ELR (cell line): ENCODE results near the gene SELENOT.
"Not testable (repeated sequence)": the region's sequence is repeated elsewhere in the genome, so short reads cannot be mapped to it uniquely, and the experiment has no call there.

Experiments used
- DNase-seq: peaks from one replicate; pipeline ENCODE4 v3.0.0-alpha.2; 2015; ENCODE audit warnings: low read depth

Gene SELENOT

DNA sequence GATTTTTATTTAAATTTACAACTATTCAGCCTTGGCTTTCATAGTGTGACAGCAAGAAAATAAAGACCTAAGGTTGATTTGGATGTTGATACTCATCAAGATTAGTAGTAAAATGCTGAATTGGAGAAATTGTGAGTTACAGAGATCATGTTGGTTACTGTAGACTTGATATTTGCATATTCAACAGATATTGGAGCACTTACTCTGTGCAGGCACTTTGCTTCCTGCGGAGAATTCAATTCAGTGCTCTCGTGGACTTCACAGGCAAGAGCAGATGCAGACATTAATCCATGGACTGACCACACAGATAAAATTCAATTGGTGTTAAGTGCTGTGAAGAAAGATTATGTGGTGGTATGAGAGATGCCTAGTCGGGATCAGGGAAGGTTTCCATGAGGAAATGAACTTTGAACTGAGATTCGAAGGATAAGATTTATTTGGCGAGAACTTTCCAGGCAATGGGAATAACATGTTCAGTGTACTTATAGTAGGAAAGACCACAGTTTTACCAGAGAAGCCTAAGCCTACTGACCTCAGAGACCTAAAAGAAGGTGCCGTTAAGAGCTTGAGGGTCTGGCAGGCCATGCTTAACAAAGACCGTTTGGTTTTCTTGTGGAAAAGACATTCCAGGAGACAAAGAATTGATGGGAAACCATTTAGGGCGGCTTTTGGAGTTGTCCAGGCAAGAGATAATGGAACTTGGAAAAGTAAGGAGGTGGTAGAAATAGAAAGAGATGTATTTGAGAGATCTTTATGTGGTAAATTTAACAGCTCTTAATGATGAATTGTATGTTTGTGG, 4.3 kb downstream of the SELENOT start:
- no peak for DNase-seq

DNA sequence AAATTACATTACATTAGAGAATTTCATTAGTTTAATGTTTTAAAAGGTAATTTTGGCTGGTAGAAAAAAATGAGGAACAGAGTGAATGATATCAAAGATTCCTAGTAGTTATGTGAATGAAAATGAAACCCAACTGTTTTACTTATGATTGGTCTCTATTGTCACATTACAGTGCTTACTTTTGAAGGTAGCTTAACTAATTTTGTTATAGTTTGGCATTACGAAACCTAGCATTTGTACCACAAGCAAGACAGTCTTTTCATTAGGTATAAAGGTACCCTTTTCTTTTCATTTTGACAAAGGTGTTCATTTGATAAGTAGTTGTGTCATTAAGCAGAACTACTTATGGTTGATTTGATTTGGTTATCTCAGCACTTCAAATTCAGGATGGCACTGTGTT, 6.9 kb downstream of the SELENOT start:
- no peak for DNase-seq

DNA sequence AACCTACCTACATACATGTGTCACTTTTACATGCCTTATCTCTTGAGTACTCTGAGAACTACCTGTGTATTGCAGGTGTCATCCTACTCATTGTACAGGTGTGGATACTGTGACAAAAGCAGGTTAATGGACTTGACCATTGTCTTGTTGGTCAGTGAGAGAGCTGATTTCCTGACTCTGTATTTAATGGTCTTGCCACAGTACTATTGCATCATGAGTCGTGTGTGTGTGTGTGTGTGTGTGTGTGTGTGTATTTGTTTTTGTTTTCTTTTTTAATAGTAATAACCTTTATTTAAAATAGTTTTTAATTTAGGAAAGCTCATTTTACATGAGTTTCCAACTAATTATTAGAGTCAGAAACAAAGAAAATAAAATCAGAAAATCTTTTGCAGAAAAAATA, 7.7 kb downstream of the SELENOT start:
- DNase-seq: no peak

DNA sequence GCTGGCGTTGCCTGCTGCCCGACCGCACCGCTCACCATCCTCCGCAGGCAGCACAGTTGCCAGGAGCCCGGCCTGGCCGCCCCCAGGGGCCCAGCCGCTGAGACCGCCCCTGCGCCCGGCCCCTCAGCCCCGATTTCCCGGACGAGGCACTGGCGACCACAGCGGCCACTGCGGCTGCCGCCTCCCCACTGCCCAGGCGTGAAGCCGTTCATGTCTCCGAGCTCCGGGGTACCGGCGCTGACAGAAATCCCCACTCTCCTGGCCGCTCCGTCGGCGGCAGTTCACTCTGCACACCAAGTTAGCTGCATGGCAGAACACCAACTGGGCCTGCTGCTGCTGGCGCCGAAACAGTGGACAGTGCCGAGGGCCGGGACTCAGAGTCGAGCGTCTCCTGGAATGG, 8.5 kb downstream of the SELENOT start:
- no peak for DNase-seq

DNA sequence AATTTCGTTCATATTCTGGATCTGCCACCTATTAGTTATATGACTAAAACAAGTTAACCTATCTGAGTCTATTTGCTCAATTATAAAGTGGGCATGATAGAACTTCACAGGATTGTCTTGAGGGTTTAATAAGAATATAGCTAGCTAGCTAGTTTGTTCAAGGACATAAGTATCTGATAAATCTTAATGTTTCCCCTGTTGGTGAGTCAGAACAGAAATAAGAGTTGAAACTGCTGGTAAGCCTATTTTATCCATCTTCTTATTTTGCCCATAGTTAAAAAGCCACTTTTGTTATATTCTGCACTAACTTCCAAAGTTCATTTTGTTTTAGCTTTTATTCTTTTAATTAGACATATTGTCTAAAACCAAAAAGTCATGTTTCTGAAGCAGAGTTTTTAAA, 9.4 kb downstream of the SELENOT start:
- DNase-seq: no peak

DNA sequence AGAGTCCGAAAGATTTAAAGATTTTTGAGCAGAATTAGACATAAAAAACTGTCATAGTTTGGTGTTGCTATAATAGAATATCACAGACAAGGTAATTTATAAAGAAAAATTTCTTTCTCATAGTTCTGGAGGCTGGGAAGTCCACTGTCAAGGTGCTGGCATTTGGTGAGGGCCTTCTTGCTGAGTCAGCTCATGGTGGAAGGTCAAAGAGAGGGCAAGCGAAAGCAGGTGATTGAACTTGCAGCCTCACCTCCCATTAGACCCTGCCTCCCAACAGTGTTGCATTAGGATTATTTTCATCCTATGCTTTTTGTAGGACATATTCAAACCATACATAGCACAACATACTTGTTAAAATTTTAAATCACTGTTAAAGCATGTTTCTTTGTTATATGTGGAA, 9.9 kb downstream of the SELENOT start:
- DNase-seq: no peak

DNA sequence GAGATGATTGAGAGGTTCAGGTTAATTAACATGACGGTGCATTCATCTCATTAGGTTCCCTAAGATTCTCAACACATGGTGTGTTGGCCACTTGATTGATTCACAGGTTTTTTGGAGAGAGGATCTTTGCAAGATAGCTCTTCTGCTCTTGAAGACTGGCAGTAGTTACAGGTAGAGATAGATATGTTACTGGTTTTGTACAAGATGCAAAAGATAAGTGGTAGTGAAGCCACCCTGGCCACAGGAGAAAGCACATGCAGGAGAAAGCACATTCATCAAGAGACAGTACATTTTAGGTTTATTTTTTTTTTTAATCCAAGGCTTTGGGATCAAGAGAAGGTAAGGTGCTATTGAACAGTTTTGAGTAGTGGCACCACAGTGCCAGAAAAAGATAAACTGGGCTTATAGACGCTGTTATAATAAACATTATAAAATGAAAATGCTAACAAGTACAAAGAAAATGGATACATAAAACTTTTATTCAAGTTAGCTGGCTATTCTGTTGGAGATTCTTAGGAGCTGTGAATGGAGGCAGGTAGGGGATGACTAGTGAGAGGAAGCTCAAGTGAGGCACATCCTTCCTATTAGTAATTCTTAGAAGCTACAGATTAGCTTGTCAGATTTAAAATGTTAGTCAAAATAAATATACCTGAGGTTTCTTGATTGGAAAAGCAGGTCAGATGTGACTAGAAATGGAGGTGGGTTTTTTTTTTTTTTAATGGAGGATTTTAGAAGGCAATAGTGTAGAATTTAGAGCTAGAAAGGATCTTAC, 10.8 kb downstream of the SELENOT start:
- DNase-seq: no peak

DNA sequence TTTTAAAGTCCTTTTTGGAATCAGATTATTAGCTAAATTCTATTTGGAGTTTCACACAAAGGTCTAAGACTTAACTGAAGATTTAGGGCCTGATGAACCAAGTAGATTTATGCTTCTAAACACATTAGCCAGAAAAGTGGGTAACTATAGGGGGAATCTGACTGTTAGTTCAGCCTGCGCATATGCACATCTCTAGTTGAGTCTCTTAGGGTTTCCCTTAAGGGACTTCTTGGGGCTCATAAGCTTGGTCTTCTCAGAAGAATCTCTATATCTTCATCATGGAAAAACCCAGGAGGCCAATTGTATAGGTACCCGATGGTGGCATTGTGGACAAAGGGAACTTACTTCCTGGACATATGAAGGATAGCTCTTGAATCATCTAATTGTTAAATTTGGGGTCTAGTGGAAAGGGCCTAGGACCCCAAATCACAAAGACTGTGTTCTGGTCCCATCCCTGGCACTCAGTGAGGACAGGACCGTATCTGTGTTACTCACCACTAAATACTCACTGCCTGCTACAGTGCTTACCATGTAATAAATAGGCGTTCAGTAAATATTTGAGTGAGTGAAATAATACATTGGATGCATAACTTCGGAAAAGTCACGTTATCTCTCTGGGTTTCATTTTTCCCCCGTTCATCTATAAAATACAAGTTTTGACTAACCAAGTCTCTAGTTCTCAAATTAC, 17.0 kb downstream of the SELENOT start:
- no peak for DNase-seq

DNA sequence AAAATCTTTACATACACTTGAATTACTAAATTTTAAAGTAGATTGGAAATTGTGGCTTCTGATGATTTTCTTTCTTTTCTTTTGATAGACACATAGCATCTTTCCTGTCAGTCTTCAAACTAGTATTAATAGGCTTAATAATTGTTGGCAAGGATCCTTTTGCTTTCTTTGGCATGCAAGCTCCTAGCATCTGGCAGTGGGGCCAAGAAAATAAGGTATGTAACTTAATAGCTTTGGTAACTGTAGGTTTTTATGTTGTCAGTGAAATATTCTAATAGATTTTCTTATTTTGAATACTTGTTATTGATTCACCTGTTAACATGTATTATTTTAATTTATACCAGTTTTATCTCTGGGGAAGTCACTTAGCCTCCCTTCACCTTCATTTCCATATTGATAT, 19.8 kb downstream of the SELENOT start:
- not testable (repeated sequence) for DNase-seq

DNA sequence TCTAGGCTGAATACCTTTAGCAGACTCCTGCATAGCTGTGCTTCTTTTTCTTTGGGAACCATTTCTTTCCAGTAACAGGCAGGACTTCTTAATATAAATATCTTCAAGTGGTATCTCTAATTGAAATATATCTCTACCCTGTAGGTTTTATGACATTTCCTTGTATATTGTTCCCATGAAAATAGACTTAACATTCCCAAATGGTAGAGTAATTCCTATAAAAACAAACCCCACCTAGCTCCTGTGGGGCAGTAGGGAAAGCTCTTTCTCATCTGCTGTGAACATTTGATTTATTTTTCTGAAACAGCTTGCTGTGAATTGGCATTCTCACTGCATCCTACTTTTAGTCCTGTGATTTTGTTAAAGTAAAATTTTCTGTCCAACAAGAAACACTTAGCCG, 20.8 kb downstream of the SELENOT start:
- no peak for DNase-seq

DNA sequence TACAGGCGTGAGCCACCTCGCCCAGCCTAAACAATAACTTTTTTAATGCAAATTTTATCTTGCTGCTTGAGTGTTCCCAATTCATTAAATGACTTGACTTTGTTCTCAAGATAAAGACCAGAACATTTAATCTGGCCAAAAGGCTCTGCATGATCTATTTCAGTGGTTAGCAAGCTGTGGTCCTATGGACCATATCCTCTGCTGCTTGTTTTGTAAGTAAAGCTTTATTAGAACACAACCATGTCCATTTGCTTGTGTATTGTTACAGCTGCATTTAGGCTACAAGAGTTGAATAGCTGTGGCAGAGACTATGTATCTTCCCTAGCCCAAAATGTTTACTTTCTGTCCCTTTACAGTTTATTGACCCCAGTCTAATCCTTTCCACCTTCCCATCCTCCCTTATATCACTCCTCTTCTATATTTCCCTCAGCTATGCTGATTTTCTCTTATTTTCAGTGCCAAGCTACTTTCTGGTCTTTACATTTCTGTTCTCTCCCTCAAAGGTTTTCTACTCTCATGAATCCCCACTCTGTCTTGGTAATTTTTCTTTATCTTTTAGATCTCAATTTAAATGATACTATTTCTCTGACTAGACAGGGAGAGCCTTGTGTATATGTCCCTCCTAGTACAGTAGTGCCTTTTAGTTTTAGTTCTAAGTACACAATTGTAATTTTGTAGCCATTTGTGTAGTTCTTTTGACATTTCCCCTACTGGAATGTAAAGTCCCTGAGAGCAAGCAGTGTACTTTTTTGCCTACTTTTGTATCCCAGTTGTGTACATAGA, 23.2 kb downstream of the SELENOT start:
- DNase-seq: no peak

DNA sequence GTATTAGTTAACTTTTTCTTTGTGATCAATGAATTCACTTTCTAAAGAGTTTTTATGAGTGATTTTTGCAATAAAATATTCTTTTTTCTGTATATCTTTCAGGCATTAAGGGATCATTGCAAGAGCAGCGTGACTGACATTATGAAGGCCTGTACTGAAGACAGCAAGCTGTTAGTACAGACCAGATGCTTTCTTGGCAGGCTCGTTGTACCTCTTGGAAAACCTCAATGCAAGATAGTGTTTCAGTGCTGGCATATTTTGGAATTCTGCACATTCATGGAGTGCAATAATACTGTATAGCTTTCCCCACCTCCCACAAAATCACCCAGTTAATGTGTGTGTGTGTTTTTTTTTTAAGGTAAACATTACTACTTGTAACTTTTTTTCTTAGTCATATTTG, 24.4 kb downstream of the SELENOT start:
- no peak for DNase-seq

DNA sequence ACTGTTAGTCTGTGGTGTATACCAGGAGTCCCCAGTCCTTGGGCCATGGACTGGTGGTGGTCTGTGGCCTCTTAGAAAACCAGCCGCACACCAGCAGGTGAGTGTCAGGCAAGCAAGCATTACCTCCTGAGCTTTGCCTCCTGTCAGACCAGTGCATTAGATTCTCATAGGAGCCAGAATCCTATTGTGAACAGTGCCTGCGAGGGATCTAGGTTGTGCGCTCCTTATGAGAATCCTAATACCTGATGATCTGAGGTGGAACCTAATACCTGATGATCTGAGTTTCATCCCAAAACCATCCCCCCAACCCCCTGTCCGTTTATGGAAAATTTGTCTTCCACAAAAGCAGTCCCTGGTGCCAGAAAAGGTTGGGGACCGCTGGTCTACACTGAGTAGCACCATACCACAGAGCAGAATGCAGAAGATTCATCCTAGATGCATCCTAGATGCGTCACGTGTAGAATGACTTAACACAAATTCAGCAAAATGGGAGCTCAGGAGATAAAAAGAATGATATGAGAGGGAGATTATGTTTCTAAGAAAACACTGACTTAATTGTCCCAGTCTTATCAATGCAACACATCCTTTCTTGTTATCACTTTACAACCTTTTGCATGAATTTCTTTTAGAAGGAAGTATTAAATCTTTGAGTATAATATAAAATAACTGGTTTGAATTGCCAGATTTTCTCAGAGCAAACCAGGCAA, 28.5 kb downstream of the SELENOT start:
- no peak for DNase-seq

DNA sequence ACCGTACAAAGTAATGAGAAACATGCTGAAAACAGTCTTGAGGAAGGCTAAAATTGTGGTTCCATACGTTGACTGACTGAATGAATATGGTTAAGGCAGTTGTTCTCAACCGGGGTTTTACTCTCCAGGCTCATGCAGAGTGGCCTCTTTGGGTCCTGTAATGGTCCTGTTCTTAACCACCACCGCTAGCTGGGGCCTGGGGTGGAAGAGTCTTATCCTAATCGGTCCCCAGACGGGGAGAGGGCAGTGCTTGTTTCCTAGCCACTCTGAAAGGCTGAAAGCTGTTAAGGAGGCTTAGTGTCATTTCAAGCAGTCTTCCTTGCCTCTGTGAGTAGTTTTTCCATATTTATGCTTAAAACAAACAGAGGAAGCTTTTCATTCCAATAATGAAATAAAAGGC, 32.0 kb downstream of the SELENOT start:
- no peak for DNase-seq

DNA sequence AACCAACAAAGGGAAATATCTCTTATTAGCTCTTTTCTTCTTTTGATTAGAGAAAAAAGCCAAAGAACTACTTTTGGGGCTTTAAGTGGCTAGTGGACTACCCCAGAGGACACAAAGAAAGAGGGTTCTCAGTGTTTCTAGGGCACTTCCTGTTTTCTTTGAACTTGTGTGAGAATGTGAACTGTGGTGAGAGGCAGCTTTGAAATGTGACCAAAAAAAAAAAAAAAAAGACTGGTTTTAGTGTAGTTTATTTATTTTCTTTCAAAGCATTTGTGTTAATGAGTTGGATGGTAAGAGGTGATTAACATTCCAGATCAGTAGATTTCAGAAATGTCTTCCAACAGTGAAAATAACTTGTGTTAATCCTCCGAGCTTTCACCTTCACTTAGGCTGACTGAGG, 32.4 kb downstream of the SELENOT start:
- no peak for DNase-seq

DNA sequence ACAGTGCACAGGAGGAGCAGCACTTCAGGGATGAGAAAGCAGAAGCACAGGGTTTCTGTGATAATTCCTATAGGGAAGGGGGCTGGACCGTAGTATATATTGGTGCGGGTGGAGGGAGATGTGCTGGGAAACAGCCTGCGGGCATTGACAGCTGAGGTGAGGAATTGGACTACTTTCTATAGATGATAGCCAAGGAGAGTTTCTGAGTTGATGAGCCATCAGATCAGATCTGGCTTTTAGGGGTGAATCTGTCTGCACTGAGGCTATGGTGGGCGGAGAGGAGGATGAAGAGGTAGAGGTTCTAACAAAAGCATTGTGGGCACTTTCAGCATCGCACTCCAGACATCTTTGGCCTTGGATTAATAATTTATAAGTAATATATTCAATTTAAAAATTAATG, 33.1 kb downstream of the SELENOT start:
- DNase-seq: no peak

DNA sequence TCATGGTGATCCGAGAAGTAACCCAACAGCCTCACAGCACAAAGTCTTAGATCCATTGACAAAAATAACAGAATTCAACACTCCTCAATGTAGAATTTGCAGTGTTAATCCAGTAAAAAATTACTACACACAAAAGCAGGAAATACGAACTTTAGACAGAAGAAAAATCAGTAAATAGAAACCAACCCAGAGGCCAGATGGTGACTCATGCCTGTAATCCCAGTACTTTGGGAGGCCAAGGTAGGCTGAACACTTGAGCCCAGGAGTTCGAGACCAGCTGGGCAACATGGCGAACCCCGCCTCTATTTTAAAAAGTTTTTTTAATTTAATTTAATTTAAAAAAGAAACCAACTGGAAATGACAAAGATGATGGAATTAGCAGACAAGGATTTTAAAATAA, 36.1 kb downstream of the SELENOT start:
- DNase-seq: peak; percentile 24

DNA sequence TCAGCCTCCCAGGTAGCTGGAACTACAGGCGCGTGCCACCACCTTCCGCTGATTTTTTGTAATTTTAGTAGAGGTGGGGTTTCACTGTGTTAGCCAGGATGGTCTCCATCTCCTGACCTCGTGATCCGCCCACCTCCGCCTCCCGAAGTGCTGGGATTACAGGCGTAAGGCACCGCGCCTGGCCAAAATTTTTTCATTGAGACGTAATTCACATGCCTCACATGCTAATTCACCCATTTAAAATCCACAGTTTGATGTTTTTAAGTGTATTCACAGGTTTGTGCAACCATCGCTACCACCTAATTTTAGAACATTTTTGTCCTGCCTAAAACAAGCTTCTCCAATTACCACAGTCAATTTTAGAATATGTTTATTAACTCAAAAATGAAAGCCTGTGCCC, 37.1 kb downstream of the SELENOT start:
- no peak for DNase-seq

DNA sequence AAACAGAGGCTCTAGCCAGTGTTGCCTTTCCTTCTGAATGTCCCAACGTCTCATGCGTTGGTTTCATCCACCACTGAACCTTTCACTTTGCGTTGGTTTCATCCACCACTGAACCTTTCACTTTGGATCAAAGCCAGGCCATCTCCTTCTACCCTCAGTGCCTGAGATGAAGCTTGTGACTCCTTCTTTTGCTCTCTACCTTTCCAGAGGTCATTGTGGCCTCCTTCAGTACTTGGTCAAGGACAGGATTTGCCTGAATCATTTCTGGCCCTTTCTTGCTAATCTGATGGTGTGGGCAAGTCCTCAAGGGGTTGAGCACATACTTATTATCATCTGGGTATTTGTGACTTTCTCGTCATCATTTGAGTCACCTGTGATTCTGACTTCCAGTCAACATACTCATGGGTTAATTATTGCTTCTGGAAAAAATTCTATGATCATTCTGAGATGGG, 50.0 kb downstream of the SELENOT start:
- DNase-seq: peak; percentile 15

DNA sequence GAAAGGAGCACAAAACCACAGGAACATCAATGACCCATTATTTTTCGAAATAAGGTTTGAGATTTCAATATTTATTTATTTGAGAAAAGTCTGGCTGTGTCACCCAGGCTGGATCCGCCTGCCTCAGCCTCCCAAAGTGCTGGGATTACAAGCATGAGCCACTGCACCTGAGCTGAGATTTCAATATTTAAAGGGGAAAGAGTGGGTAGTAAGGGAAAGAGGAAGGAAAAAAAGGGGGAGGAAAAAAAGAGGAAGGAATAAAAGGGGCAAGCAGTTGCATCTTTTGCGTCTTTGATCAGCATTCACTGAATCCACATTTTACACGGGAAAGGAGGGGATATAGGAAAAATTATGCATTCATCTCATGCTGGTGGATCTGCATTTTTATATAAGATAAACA, 53.2 kb downstream of the SELENOT start:
- DNase-seq: no peak

DNA sequence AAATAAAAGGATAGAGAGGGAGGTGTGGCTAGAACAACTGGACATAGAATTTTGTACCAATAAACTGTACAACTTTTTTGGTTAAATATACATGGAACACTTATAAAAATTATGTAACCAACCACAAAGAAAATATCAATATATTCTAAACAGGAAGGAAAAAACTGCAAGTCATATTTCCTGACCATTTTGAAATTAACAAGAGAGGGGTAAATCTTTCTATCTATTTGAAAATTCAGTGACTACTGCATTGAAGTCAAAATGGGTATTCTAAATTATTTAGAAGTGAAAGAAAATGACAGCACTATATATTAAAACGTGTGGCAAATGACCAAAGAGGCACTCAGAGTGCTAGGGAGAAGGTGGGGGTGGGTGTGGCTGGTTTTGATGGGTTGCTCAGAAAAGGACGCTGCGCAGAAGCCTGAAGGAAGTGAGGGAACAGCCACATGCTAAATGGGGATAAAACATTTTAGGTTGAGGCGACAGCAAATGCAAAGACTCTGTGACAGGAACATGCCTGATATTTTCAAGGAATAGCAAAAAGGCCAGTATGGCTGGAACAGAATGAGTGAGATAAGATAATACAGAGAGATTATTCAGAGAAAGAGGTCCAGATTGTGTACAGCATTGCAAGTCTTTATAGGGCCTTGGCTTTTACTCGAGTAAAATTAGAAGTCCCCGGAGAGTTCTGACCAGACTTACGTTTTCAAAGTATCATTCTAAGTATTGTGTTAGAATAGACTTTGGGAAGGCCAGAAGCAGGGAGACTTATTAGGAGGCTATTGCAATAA, 59.5 kb downstream of the SELENOT start:
- DNase-seq: no peak
